ENCODE measurements around the gene FMN1. TPM values are rescaled to one million over a fixed set of nuclear protein-coding genes. Genes with fewer than 3 reads are reported as not detected.

Gene FMN1
- total RNA-seq, 1 donor from 2014 or later = 20.1 TPM

DNA sequence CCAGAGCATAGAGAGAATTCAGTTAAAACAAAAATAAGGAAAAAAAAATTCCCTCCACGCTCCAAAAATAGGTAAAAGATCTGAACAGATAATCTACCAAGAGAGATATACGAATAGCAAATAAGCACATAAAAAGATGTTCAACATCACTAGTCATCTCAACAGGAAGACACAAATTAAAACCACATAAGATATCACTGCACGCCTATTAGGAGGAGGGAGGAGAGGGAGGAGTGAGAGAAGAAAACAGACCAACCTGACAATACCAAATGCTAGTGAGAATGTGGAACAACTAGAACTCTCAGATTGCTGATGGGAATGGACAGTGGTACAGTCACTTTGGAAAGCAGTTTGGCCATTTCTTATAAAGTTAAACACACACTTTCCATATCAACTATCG, 212.5 kb downstream of the FMN1 start:
- intact Hi-C loops (cut with DNase I) = no loop called here
- TF ChIP-seq, protein P1, sequence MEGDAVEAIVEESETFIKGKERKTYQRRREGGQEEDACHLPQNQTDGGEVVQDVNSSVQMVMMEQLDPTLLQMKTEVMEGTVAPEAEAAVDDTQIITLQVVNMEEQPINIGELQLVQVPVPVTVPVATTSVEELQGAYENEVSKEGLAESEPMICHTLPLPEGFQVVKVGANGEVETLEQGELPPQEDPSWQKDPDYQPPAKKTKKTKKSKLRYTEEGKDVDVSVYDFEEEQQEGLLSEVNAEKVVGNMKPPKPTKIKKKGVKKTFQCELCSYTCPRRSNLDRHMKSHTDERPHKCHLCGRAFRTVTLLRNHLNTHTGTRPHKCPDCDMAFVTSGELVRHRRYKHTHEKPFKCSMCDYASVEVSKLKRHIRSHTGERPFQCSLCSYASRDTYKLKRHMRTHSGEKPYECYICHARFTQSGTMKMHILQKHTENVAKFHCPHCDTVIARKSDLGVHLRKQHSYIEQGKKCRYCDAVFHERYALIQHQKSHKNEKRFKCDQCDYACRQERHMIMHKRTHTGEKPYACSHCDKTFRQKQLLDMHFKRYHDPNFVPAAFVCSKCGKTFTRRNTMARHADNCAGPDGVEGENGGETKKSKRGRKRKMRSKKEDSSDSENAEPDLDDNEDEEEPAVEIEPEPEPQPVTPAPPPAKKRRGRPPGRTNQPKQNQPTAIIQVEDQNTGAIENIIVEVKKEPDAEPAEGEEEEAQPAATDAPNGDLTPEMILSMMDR (IDR thresholded peaks at IDR 0.05) = no peak
- TF ChIP-seq POLR2AphosphoS5 (IDR thresholded peaks at IDR 0.05; ENCODE audit: insufficient read depth in 1 of 2, low read depth in 1 of 2) (no peak), POLR2A (IDR thresholded peaks at IDR 0.05) (no peak)
- Histone ChIP-seq H3K4me3 (no peak overlapping the region), H3K27me3 (no peaks in the 10 kb centered on the region), H3K27ac (no peak overlapping the region), H3K4me1 (no peaks in the 10 kb centered on the region), H3K36me3 (no peaks in the 10 kb centered on the region), H3K9me3 (no peaks in the 10 kb centered on the region)
- DNase-seq (ENCODE audit: extremely low spot score in 2 of 2) = no peak

DNA sequence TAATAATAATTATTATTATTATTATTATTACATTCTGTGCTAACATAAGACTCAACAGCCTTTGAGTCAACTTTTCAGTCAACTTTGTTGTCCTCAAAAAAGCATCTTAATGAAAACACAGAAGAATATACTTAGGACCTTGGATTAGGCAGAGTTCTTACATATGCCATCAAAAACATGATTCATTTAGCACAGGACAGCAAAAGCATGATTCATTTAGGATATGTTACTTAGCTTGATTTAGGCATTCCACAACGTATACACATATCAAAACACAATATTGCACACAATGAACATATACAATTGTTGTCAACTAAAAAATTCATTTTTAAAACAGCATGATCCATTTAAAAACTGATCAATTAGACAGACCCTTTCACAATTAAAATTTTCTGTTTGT, 213.0 kb downstream of the FMN1 start:
- no peak overlapping the region for H3K4me3 ChIP-seq
- no peak overlapping the region for H3K27ac ChIP-seq
- H3K9me3 ChIP-seq = no peaks in the 10 kb centered on the region
- DNase-seq (ENCODE audit: extremely low spot score in 2 of 2) = no peak
- H3K36me3 ChIP-seq = no peaks in the 10 kb centered on the region
- no peaks in the 10 kb centered on the region for H3K27me3 ChIP-seq
- TF ChIP-seq, protein P1 (IDR thresholded peaks at IDR 0.05) = no peak
- TF ChIP-seq POLR2AphosphoS5 (IDR thresholded peaks at IDR 0.05; ENCODE audit: insufficient read depth in 1 of 2, low read depth in 1 of 2) (no peak), POLR2A (IDR thresholded peaks at IDR 0.05) (no peak)
- no peaks in the 10 kb centered on the region for H3K4me1 ChIP-seq
- intact Hi-C loops (cut with DNase I) = no loop called here

DNA sequence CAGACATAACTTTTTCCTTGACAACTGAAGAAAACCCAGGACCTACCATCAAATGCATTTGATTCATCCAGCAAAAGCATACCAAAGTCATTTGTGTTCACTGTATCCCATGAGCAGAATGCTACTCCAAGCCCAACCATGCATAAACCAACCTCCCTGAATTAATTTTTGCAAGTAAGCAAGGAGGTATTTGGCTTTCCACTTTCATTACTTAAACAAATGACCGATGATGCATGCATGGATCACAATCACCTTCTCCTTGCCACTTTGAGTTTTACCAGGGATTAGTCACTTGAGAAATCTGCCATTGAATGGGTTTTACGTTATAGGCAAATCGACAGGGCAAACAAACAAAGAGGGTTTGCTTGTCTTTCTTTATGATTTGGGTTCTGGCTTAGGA, 214.8 kb downstream of the FMN1 start:
- DNase-seq (ENCODE audit: extremely low spot score in 2 of 2) = no peak
- no peak overlapping the region for H3K27ac ChIP-seq
- H3K4me3 ChIP-seq = no peak overlapping the region

DNA sequence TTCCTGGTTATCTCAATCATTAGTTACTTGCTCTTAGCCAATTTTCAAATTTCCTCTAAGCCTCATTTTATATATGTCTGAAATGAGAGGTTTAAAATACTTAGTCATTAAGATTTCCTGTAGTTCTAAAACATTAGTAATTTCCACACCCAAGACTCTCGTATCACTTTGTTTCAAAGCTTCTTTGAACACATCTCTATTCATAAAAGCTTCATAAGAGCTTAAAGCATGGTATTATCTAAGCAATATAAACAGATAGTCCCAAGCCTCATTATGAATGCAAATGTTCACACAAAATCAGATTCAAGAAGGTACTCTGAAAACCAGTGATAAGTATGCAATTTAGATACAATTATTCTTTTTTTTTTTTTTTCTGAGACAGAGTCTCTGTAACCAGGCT, 217.0 kb downstream of the FMN1 start:
- DNase-seq (ENCODE audit: extremely low spot score in 2 of 2) = no peak
- no peaks in the 10 kb centered on the region for H3K27me3 ChIP-seq
- no peak for TF ChIP-seq POLR2AphosphoS5 (IDR thresholded peaks at IDR 0.05; ENCODE audit: insufficient read depth in 1 of 2, low read depth in 1 of 2)
- no peaks in the 10 kb centered on the region for H3K9me3 ChIP-seq
- H3K4me1 ChIP-seq = no peaks in the 10 kb centered on the region
- H3K36me3 ChIP-seq = no peaks in the 10 kb centered on the region
- H3K27ac ChIP-seq = no peak overlapping the region
- intact Hi-C loops (cut with DNase I) = no loop called here
- H3K4me3 ChIP-seq = no peak overlapping the region

More for the DNA sequence above, 214.8 kb downstream of the FMN1 start:
- no peak for TF ChIP-seq POLR2A (IDR thresholded peaks at IDR 0.05)
- TF ChIP-seq, protein P1 (IDR thresholded peaks at IDR 0.05) = no peak
- TF ChIP-seq POLR2AphosphoS5 (IDR thresholded peaks at IDR 0.05; ENCODE audit: insufficient read depth in 1 of 2, low read depth in 1 of 2) = no peak
- Histone ChIP-seq H3K36me3 (no peaks in the 10 kb centered on the region), H3K27me3 (no peaks in the 10 kb centered on the region), H3K9me3 (no peaks in the 10 kb centered on the region), H3K4me1 (no peaks in the 10 kb centered on the region)
- intact Hi-C loops (cut with DNase I) = no loop called here

DNA sequence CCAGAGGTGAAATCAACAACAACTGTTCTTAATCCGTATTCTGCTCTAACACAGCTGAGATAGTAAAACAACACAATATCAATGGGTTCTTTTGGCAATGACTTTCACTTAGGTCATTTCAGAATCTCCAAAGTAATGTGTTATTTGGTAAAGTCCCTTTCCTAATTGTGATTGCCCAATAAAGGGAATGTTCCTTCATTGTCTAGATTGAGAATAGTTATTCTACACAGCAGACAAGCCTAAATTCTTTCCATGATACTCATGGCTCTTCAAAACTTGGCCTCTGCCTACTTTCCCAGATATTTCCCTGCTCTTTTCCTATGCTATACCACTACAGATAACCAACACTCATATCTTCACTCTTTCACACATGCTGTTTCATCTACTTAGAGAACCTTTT, 219.8 kb downstream of the FMN1 start:
- Histone ChIP-seq H3K27ac (no peak overlapping the region), H3K4me1 (no peaks in the 10 kb centered on the region), H3K4me3 (no peak overlapping the region), H3K9me3 (no peaks in the 10 kb centered on the region), H3K36me3 (no peaks in the 10 kb centered on the region), H3K27me3 (no peaks in the 10 kb centered on the region)
- TF ChIP-seq POLR2AphosphoS5 (IDR thresholded peaks at IDR 0.05; ENCODE audit: insufficient read depth in 1 of 2, low read depth in 1 of 2) (peak in 1 of 2 donors; percentile 14), POLR2A (IDR thresholded peaks at IDR 0.05) (no peak)
- no peak for DNase-seq (ENCODE audit: extremely low spot score in 2 of 2)
- intact Hi-C loops (cut with DNase I) = no loop called here

DNA sequence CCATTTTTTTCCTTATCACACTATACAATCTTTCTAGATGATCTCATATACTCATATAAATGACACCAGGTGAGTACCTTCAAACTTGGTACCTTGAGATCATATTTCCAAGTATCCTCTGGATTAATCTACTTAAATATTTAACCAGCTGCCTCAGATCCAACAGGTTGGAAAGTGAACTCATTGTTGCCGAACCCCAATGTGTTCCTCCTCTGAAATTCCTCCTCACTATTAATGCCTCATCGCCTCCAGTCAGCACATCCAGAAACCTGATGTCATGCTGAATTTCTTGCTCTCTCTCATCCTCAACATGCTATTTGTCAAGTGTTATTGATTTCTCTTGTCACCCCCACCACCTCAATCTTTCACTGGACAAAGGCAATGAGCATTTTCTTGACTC, 221.8 kb downstream of the FMN1 start:
- H3K4me3 ChIP-seq = no peak overlapping the region
- no peaks in the 10 kb centered on the region for H3K36me3 ChIP-seq
- H3K27me3 ChIP-seq = no peaks in the 10 kb centered on the region
- no peaks in the 10 kb centered on the region for H3K9me3 ChIP-seq
- DNase-seq (ENCODE audit: extremely low spot score in 2 of 2) = no peak
- no peak overlapping the region for H3K27ac ChIP-seq
- no peaks in the 10 kb centered on the region for H3K4me1 ChIP-seq
- intact Hi-C loops (cut with DNase I) = no loop called here
- TF ChIP-seq, protein P1 (IDR thresholded peaks at IDR 0.05) = no peak

Data from vagina (tissue), 2 donors.